GM12875 (cell line): ENCODE measurements around the gene FBXL13.

Source experiments
- H3K4me3 ChIP-seq: one replicate; pipeline ENCODE4 v1.5.1; 2011; ENCODE audit warnings: low read depth, low read length, control low read depth
- CTCF ChIP-seq: IDR thresholded peaks from 2 replicates; pipeline ENCODE4 v1.5.1; 2011; ENCODE audit warnings: low read depth, mild to moderate bottlenecking, control low read depth, inconsistent platforms, low read length, moderate library complexity, borderline replicate concordance; ENCODE audit not compliant: insufficient read depth

FBXL13 gene

GRCh38 chr7:102992938-102993717 is 81.5 kb downstream of the FBXL13 start:
- no peak for TF ChIP-seq CTCF
- H3K4me3 ChIP-seq, result no peak overlapping the region

- no peak overlapping the region for H3K4me3 ChIP-seq
- no peak for TF ChIP-seq CTCF
Measured at GRCh38 chr7:102992509-102992937, 82.1 kb downstream of the FBXL13 start.

GRCh38 chr7:102991540-102992214 is 82.9 kb downstream of the FBXL13 start:
- H3K4me3 ChIP-seq, result no peak overlapping the region
- no peak for TF ChIP-seq CTCF

GRCh38 chr7:102991077-102991539 is 83.5 kb downstream of the FBXL13 start:
- TF ChIP-seq CTCF, result no peak

GRCh38 chr7:102990642-102991041 is 84.0 kb downstream of the FBXL13 start:
- H3K4me3 ChIP-seq, result no peak overlapping the region
- no peak for TF ChIP-seq CTCF

More at GRCh38 chr7:102991077-102991539, 83.5 kb downstream of the FBXL13 start:
- H3K4me3 ChIP-seq, result no peak overlapping the region

- TF ChIP-seq CTCF, result no peak
- H3K4me3 ChIP-seq, result no peak overlapping the region
Measured at GRCh38 chr7:102988631-102989560, 85.7 kb downstream of the FBXL13 start.
